ENCODE results near the gene OBSCN.

DNA sequence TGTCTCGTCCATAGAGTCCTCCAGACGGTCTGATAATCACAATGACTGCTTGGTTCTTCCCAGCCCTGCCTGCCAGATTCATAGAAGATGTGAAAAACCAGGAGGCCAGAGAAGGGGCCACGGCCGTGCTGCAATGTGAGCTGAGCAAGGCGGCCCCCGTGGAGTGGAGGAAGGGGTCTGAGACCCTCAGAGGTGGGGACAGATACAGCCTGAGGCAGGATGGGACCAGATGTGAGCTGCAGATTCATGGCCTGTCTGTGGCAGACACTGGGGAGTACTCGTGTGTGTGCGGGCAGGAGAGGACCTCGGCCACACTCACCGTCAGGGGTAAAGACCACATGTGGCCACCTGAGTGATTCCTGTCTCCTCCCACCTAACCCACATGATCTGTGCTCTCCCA, 86.9 kb downstream of the OBSCN start:
- TF ChIP-seq POLR2AphosphoS5 (IDR thresholded peaks at IDR 0.05; ENCODE audit: low read depth, low read length) (no peak), SIN3A (IDR thresholded peaks at IDR 0.05; ENCODE audit: borderline replicate concordance, insufficient read depth, low read length) (no peak)
